Sigmoid colon (tissue), 7 donors: ENCODE data around the gene NRAP. TPM values are rescaled to one million over a fixed set of nuclear protein-coding genes. Genes with fewer than 3 reads are reported as not detected.

Experiments used
- DNase-seq: peaks from one replicate; pipeline ENCODE4 v3.0.0-alpha.2; 2019
- H3K27ac ChIP-seq, 4 donors: fragments of 200-600 bp; sonication (generic); one replicate each; pipeline ENCODE4 v1.5.1; 2016 to 2019; ENCODE audit warnings: mild to moderate bottlenecking in 1 of 4
- H3K27me3 ChIP-seq, 3 donors: fragments of 200-600 bp; sonication (generic); one replicate each; pipeline ENCODE4 v1.5.1; 2019; ENCODE audit warnings: mild to moderate bottlenecking in 1 of 3
- H3K36me3 ChIP-seq, 4 donors: fragments of 200-600 bp; sonication (generic); one replicate each; pipeline ENCODE4 v1.5.1; 2016 to 2019
- H3K4me1 ChIP-seq, 4 donors: fragments of 200-600 bp; sonication (generic); one replicate each; pipeline ENCODE4 v1.5.1; 2017 to 2019
- H3K4me3 ChIP-seq, 4 donors: fragments of 200-600 bp; sonication (generic); one replicate each; pipeline ENCODE4 v1.5.1; 2017 to 2019; ENCODE audit warnings: mild to moderate bottlenecking in 2 of 4, moderate library complexity in 1 of 4
- H3K9me3 ChIP-seq, 4 donors: fragments of 200-600 bp in 3 of 4; sonication (generic) in 3 of 4; one replicate each; pipeline versions ENCODE4 v1.5.1 to v1.6.1; 2013 to 2019
- EP300 ChIP-seq, 4 donors: sonication (generic); formaldehyde crosslinking; IDR thresholded peaks; one replicate each; pipeline ENCODE4 v1.6.1; 2017; ENCODE audit warnings: antibody characterized with exemption in 4 of 4
- POLR2A ChIP-seq, 2 donors: fragments of 450-650 bp; IDR thresholded peaks; one replicate each; pipeline ENCODE4 v1.6.1; 2016; ENCODE audit warnings: antibody characterized with exemption in 2 of 2, mild to moderate bottlenecking in 2 of 2, moderate library complexity in 2 of 2
- POLR2AphosphoS5 ChIP-seq, 4 donors: sonication (generic); formaldehyde crosslinking; IDR thresholded peaks; one replicate each; pipeline ENCODE4 v1.6.1; 2017; ENCODE audit warnings: antibody characterized with exemption in 4 of 4
- WGBS, 2 donors: extraction: QIAGEN DNeasy Blood & Tissue Kit; methylation state at CpG; one replicate each; pipeline ENCODE4 v1.1.7; 2013; 5-methylcytosine and 5-hydroxymethylcytosine counted together
- intact Hi-C: fragments of 100-400 bp; cut with DNase I; formaldehyde crosslinking; loops from one replicate; pipeline ENCODE4 v1.15.1; 2023
- polyA plus RNA-seq, 3 donors: library from polyadenylated mRNA; stranded (reverse); fragments of 200-250 nt; gene quantifications; one replicate each; pipeline ENCODE4 v1.2.3, GENCODE V29; 2013
- total RNA-seq, 4 donors: library from RNA; depleted of rRNA; stranded (reverse); fragments of >200 nt; gene quantifications; one replicate each; pipeline ENCODE4 v1.1.0, GENCODE V29; 2016
- TF ChIP-seq, protein P1 (sequence below), 4 experiments: fragments of 450-650 bp in 3 of 4; fragments of 200-600 bp in 1 of 4; IDR thresholded peaks; one replicate each; pipeline ENCODE4 v1.5.1; 2016 to 2019; ENCODE audit warnings: antibody characterized with exemption in 4 of 4, mild to moderate bottlenecking in 3 of 4, moderate library complexity in 2 of 4
- donor health status: healthy with polysubstance abuse.
- donor health status: Bipolar disorder and iron deficiency.
- donor health status: healthy.

Gene NRAP
- total and polyA plus RNA-seq, 7 donors: 0.41 to 1.2 (median 0.46) TPM; not detected in 4

DNA sequence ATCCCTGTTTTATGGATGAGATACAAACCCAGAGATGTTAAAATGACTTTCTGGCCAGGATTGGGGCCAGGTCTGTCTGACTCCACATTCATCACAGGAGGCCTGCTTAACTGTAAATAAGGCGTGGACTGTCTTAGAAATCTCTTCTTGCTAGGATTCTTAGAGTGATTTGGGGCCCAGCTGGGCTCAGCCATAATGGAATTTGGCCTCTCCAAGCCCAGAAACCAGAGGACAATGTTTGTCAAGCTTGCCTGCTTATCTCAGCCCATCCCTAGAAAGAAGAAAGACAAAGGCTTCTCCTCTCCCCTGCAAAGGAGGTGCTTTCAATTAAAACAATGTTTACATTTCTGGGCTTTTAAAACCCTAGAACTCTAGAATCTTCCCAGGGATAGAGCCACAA lies 108.1 kb downstream of the NRAP start:
- no peaks in the 10 kb centered on the region for H3K27me3 ChIP-seq

DNA sequence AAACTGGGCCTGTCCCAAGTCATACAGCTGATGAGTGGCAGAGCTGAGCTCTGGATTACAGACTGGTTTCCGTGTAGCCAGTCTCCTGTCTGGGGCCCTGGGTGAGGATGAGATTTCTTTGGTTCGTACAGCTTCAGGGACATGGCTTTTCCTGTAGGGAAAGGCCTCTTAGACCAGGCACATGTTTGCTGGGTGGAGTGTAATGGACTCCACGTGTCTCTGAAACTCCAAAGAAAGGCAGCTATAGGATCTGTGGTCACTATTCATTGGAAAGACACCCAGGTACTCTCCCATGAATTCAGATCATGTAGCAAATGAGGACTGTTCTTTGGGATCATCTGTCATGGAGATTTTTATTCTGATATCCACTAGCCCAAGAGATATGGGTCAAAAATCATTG lies 108.6 kb downstream of the NRAP start:
- H3K9me3 ChIP-seq: no peaks in the 10 kb centered on the region
- no peak overlapping the region for H3K4me3 ChIP-seq
- TF ChIP-seq EP300 (IDR thresholded peaks at IDR 0.05) (no peak), POLR2A (IDR thresholded peaks at IDR 0.05) (no peak), POLR2AphosphoS5 (IDR thresholded peaks at IDR 0.05) (no peak)
- TF ChIP-seq, protein P1, sequence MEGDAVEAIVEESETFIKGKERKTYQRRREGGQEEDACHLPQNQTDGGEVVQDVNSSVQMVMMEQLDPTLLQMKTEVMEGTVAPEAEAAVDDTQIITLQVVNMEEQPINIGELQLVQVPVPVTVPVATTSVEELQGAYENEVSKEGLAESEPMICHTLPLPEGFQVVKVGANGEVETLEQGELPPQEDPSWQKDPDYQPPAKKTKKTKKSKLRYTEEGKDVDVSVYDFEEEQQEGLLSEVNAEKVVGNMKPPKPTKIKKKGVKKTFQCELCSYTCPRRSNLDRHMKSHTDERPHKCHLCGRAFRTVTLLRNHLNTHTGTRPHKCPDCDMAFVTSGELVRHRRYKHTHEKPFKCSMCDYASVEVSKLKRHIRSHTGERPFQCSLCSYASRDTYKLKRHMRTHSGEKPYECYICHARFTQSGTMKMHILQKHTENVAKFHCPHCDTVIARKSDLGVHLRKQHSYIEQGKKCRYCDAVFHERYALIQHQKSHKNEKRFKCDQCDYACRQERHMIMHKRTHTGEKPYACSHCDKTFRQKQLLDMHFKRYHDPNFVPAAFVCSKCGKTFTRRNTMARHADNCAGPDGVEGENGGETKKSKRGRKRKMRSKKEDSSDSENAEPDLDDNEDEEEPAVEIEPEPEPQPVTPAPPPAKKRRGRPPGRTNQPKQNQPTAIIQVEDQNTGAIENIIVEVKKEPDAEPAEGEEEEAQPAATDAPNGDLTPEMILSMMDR (IDR thresholded peaks at IDR 0.05): no peak
- WGBS, 2 donors: 90% methylated on average over 3 of the region's 3 CpGs
- no peak overlapping the region for H3K27ac ChIP-seq
- DNase-seq: no peak
- H3K36me3 ChIP-seq: no peaks in the 10 kb centered on the region
- intact Hi-C loops: no loop called here
- H3K27me3 ChIP-seq: no peaks in the 10 kb centered on the region
- peaks cover 0 to 13% (median 3%) of the 10 kb centered on the region in 4 donors for H3K4me1 ChIP-seq

More for the DNA sequence above, 108.1 kb downstream of the NRAP start:
- H3K27ac ChIP-seq: no peak overlapping the region
- H3K4me1 ChIP-seq: peaks cover 0 to 13% (median 3%) of the 10 kb centered on the region in 4 donors
- intact Hi-C loops: no loop called here
- H3K4me3 ChIP-seq: no peak overlapping the region
- no peak for TF ChIP-seq POLR2AphosphoS5 (IDR thresholded peaks at IDR 0.05)
- no peak for TF ChIP-seq POLR2A (IDR thresholded peaks at IDR 0.05)
- TF ChIP-seq, protein P1 (IDR thresholded peaks at IDR 0.05): no peak
- TF ChIP-seq EP300 (IDR thresholded peaks at IDR 0.05): no peak
- H3K9me3 ChIP-seq: no peaks in the 10 kb centered on the region
- DNase-seq: no peak
- WGBS, 2 donors: 28 to 73% methylated on average over 1 of the region's 1 CpG
- H3K36me3 ChIP-seq: no peaks in the 10 kb centered on the region

DNA sequence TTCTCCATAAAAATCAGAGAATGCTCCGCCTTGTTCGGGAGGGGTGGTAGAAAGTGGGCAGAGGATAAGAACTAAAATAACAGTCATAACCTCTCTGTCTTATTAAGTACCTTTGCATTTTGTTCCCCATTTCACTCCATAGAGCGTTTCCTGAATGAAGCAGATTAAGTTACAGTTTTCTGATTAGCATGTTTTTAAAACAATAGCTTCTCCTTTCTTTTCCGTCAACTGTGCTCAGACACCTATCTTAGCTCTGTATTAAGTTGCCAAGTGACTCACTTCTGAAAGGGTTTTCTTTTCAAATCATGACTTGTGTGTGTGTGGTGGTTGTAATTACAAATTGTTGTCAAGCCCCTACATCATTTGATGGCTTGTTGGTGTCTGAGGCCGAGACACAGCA lies 109.6 kb downstream of the NRAP start:
- Histone ChIP-seq H3K4me3 (no peak overlapping the region), H3K9me3 (no peaks in the 10 kb centered on the region), H3K27me3 (no peaks in the 10 kb centered on the region), H3K4me1 (peaks cover 0 to 13% (median 3%) of the 10 kb centered on the region in 4 donors), H3K36me3 (no peaks in the 10 kb centered on the region), H3K27ac (no peak overlapping the region)
- WGBS, 2 donors: 68 to 69% methylated on average over 5 of the region's 5 CpGs
- DNase-seq: no peak
- TF ChIP-seq POLR2AphosphoS5 (IDR thresholded peaks at IDR 0.05) (no peak), POLR2A (IDR thresholded peaks at IDR 0.05) (no peak), EP300 (IDR thresholded peaks at IDR 0.05) (no peak)
- TF ChIP-seq, protein P1 (IDR thresholded peaks at IDR 0.05): no peak
- intact Hi-C loops: no loop called here

DNA sequence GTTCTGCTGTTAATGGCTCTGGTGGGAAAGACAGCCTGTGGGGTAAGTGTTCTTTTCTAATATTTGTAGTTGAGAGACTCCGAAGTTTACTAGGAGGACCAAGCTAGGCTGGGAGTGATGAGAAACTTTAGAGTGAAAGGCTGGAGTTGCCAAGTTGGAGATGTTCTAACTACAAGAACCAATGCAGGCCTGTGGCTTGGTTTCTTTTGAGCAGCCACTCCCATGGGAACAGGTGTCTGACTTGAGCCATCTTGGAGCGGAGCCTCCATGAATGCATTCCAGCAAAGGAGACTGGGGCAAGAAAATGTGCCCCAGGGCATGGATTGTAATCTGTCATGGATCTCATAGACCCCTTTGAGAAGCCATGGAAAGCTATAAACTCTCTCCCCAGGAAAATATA lies 110.7 kb downstream of the NRAP start:
- no peaks in the 10 kb centered on the region for H3K36me3 ChIP-seq
- 89 to 93% methylated on average over 2 of the region's 2 CpGs for WGBS, 2 donors
- DNase-seq: no peak
- no peak for TF ChIP-seq EP300 (IDR thresholded peaks at IDR 0.05)
- TF ChIP-seq, protein P1 (IDR thresholded peaks at IDR 0.05): no peak
- H3K27me3 ChIP-seq: no peaks in the 10 kb centered on the region
- peaks cover 0 to 13% (median 3%) of the 10 kb centered on the region in 4 donors for H3K4me1 ChIP-seq
- no peak overlapping the region for H3K27ac ChIP-seq
- H3K4me3 ChIP-seq: no peak overlapping the region
- no peaks in the 10 kb centered on the region for H3K9me3 ChIP-seq
- intact Hi-C loops: no loop called here

DNA sequence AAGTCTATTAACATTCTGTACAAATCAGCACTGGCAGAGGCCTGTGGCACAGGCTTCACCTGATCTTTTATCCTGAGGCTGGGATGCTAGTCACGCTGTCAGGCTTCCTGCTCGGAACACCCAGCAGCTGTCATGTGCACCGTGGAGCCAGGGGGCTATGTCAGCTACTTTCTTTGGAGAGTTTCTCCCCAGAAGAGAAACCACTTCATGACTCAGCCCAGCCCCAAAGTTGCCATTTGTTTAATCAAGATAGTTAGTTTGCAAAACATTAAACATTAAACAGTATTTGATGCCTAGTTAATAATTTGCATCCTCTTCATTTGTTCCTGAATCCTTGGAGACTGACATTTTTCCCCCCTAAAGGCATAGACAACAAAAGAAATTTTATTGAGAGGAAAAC lies 111.1 kb downstream of the NRAP start, which contains the start of gene HABP2:
Gene HABP2 (plus strand): TSS at position 353 of the 400 bp plus-strand sequence. CDS start 69 bp downstream, outside the sequence.
- intact Hi-C loops: no loop called here
- TF ChIP-seq POLR2A (IDR thresholded peaks at IDR 0.05): no peak
- TF ChIP-seq EP300 (IDR thresholded peaks at IDR 0.05): no peak
- TF ChIP-seq, protein P1 (IDR thresholded peaks at IDR 0.05): no peak
- TF ChIP-seq POLR2AphosphoS5 (IDR thresholded peaks at IDR 0.05): no peak
- 60 to 69% methylated on average over 3 of the region's 3 CpGs for WGBS, 2 donors
- no peaks in the 10 kb centered on the region for H3K27me3 ChIP-seq
- H3K4me3 ChIP-seq: no peak within 1 kb of the TSS
- H3K36me3 ChIP-seq: no peaks in the 10 kb centered on the region
- peaks cover 0 to 8% (median under 1%) of the 10 kb centered on the region in 4 donors for H3K4me1 ChIP-seq
- DNase-seq: no peak
- H3K27ac ChIP-seq: no peak within 1 kb of the TSS
- no peaks in the 10 kb centered on the region for H3K9me3 ChIP-seq
